Ascending aorta (tissue), 2 donors: ENCODE measurements around the gene SSBP2. TPM values are rescaled to one million over a fixed set of nuclear protein-coding genes. Genes with fewer than 3 reads are reported as not detected.

ENCODE experiments used
- DNase-seq, 2 donors: peaks; one replicate each; pipeline ENCODE4 v3.0.0-alpha.2; 2019; ENCODE audit warnings: low spot score in 2 of 2
- H3K27ac ChIP-seq, 2 donors: fragments of 200-600 bp; sonication (generic); one replicate each; pipeline ENCODE4 v1.5.1; 2016 to 2017; ENCODE audit warnings: mild to moderate bottlenecking in 1 of 2
- H3K27me3 ChIP-seq: fragments of 200-600 bp; sonication (generic); one replicate; pipeline ENCODE4 v1.5.1; 2017
- H3K36me3 ChIP-seq, 2 donors: fragments of 200-600 bp; sonication (generic); one replicate each; pipeline ENCODE4 v1.5.1; 2016
- H3K4me1 ChIP-seq, 2 donors: fragments of 200-600 bp; sonication (generic); one replicate each; pipeline ENCODE4 v1.5.1; 2016 to 2017; ENCODE audit warnings: mild to moderate bottlenecking in 1 of 2
- H3K4me3 ChIP-seq, 2 donors: fragments of 200-600 bp; sonication (generic); one replicate each; pipeline ENCODE4 v1.5.1; 2016 to 2017; ENCODE audit warnings: mild to moderate bottlenecking in 1 of 2
- H3K9me3 ChIP-seq, 2 donors: fragments of 200-600 bp; sonication (generic); one replicate each; pipeline ENCODE4 v1.5.1; 2016
- CTCF ChIP-seq, 3 experiments: fragments of 200-600 bp in 2 of 3; fragments of 450-650 bp in 1 of 3; sonication (generic) in 2 of 3; IDR thresholded peaks; one replicate each; pipeline ENCODE4 v1.5.1; 2016 to 2019; ENCODE audit warnings: antibody characterized with exemption in 3 of 3, mild to moderate bottlenecking in 1 of 3, moderate library complexity in 1 of 3
- intact Hi-C: fragments of 100-400 bp; cut with DNase I; formaldehyde crosslinking; loops from one replicate; pipeline ENCODE4 v1.15.1; 2023
- total RNA-seq: library from RNA; depleted of rRNA; stranded (reverse); fragments of >200 nt; gene quantifications from one replicate; pipeline ENCODE4 v1.1.0, GENCODE V29; 2016

SSBP2 gene
- total RNA-seq, 1 donor from 2014 or later, result 22.4 TPM

DNA sequence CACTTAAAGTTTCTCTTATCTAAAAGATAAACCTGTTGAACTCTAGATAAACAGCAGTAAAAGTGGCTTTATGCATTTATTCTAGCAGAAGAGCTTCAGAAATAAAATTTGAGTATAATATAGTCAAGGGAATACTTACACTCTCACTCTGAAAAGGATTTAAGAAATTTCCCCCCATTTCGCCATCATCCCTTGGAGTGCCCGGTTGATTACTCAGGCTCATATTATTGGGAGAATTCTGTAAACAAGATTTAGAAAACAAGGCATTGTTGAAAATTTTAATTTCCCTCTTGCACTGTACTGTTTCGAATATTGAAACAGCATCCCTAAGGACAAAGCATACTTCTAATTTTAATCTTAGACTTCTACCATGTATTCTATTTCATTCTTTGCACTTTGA, 322.5 kb downstream of the SSBP2 start:
- intact Hi-C loops, result loop anchor here (5.0 kb wide), 2 partner anchors 424 to 799 kb away; no protein-coding TSS in a partner anchor
- DNase-seq, result no peak
- peaks cover 0 to 6% of the 10 kb centered on the region in 2 donors for H3K4me1 ChIP-seq
- H3K27me3 ChIP-seq, result no peaks in the 10 kb centered on the region
- H3K9me3 ChIP-seq, result no peaks in the 10 kb centered on the region
- peaks cover 0 to 4% of the 10 kb centered on the region in 2 donors for H3K36me3 ChIP-seq
- H3K27ac ChIP-seq, result no peak overlapping the region
- TF ChIP-seq CTCF (IDR thresholded peaks at IDR 0.05), result no peak
- H3K4me3 ChIP-seq, result no peak overlapping the region

DNA sequence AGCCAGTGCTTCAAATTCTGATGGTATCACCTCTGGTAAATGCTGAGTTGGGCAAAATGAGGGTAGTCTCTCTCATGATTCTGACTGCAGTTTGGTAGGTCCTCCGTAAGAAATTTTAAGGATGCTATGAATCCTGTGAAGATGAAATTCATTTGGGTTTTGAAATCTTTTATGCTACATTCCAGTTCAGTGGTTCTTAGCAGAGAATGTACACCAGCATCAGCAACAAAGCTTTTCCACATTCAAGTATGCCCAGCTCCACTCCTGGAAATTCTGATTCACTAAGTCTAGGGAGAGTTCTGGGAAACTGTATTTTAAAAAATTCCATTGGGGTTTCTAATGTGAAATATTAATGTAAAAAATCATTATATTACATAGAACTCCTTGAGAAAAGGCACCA, 323.3 kb downstream of the SSBP2 start:
- intact Hi-C loops, result loop anchor here (2.0 to 5.0 kb wide), 3 partner anchors 79 to 800 kb away; no protein-coding TSS in a partner anchor
- H3K9me3 ChIP-seq, result no peaks in the 10 kb centered on the region
- H3K27me3 ChIP-seq, result no peaks in the 10 kb centered on the region
- peaks cover 0 to 6% of the 10 kb centered on the region in 2 donors for H3K4me1 ChIP-seq
- peaks cover 0 to 4% of the 10 kb centered on the region in 2 donors for H3K36me3 ChIP-seq
- TF ChIP-seq CTCF (IDR thresholded peaks at IDR 0.05), result no peak
- H3K27ac ChIP-seq, result no peak overlapping the region
- no peak overlapping the region for H3K4me3 ChIP-seq
- no peak for DNase-seq

- H3K4me3 ChIP-seq, result no peak overlapping the region
- no peaks in the 10 kb centered on the region for H3K9me3 ChIP-seq
- no peaks in the 10 kb centered on the region for H3K27me3 ChIP-seq
- H3K27ac ChIP-seq, result peak overlapping the region; percentile 22 to 51
- DNase-seq, result no peak
- peaks cover 0 to 6% of the 10 kb centered on the region in 2 donors for H3K4me1 ChIP-seq
- H3K36me3 ChIP-seq, result no peaks in the 10 kb centered on the region
- TF ChIP-seq CTCF (IDR thresholded peaks at IDR 0.05), result no peak
- intact Hi-C loops, result loop anchor here (2.0 to 5.0 kb wide), 3 partner anchors 80 to 801 kb away; no protein-coding TSS in a partner anchor
These were observed 324.4 kb downstream of the SSBP2 start for GRCh38 chr5:81426359-81427030.

GRCh38 chr5:81425569-81425968, 325.3 kb downstream of the SSBP2 start:
- peak; percentile 41 to 62 (median 54) for TF ChIP-seq CTCF (IDR thresholded peaks at IDR 0.05)
- Histone ChIP-seq H3K4me3 (no peak overlapping the region), H3K27ac (peak overlapping the region; percentile 22 to 51), H3K27me3 (no peaks in the 10 kb centered on the region), H3K4me1 (peaks cover 0 to 6% of the 10 kb centered on the region in 2 donors), H3K9me3 (no peaks in the 10 kb centered on the region), H3K36me3 (peaks cover 0 to 6% of the 10 kb centered on the region in 2 donors)
- intact Hi-C loops, result loop anchor here (1.0 to 5.0 kb wide), 4 partner anchors 323 to 802 kb away; no protein-coding TSS in a partner anchor
- DNase-seq, result no peak

- peaks cover 0 to 6% of the 10 kb centered on the region in 2 donors for H3K4me1 ChIP-seq
- no peak for DNase-seq
- no peaks in the 10 kb centered on the region for H3K9me3 ChIP-seq
- TF ChIP-seq CTCF (IDR thresholded peaks at IDR 0.05), result no peak
- peaks cover 0 to 14% of the 10 kb centered on the region in 2 donors for H3K36me3 ChIP-seq
- intact Hi-C loops, result loop anchor here (1.0 to 5.0 kb wide), 4 partner anchors 324 to 803 kb away; no protein-coding TSS in a partner anchor
- H3K27ac ChIP-seq, result no peak overlapping the region
- H3K27me3 ChIP-seq, result no peaks in the 10 kb centered on the region
- no peak overlapping the region for H3K4me3 ChIP-seq
These were observed 326.2 kb downstream of the SSBP2 start for GRCh38 chr5:81424728-81425127.
